Effector memory CD4-positive, alpha-beta T cell (primary cell): Measurements from ENCODE around the gene IL17A.

Experiments
- DNase-seq, 3 donors: peaks; one replicate each; pipeline ENCODE4 v3.0.0-alpha.2; 2020
- H3K27ac ChIP-seq: 2 replicates; pipeline ENCODE4 v1.7.0; 2013; ENCODE audit warnings: mild to moderate bottlenecking, low read length, moderate library complexity; ENCODE audit not compliant: insufficient read depth, poor library complexity, severe bottlenecking
- H3K27me3 ChIP-seq: replicated peaks from 2 replicates; pipeline ENCODE4 v1.7.0; 2013; ENCODE audit warnings: mild to moderate bottlenecking, low read length; ENCODE audit not compliant: insufficient read depth, control insufficient read depth, poor library complexity, severe bottlenecking
- H3K36me3 ChIP-seq: 2 replicates; pipeline ENCODE4 v1.7.0; 2013; ENCODE audit warnings: mild to moderate bottlenecking, low read length, moderate library complexity; ENCODE audit not compliant: control insufficient read depth, insufficient read depth
- H3K4me1 ChIP-seq: 2 replicates; pipeline ENCODE4 v1.7.0; 2013; ENCODE audit warnings: low read length, mild to moderate bottlenecking; ENCODE audit not compliant: control insufficient read depth, insufficient read depth, poor library complexity, severe bottlenecking
- H3K4me3 ChIP-seq: 2 replicates; pipeline ENCODE4 v1.7.0; 2013; ENCODE audit warnings: low read length, low read depth, mild to moderate bottlenecking; ENCODE audit not compliant: insufficient read depth, poor library complexity, severe bottlenecking
- H3K9me3 ChIP-seq: 2 replicates; pipeline ENCODE4 v1.7.0; 2013; ENCODE audit warnings: mild to moderate bottlenecking, low read length, moderate library complexity; ENCODE audit not compliant: control insufficient read depth

The IL17A gene

DNA sequence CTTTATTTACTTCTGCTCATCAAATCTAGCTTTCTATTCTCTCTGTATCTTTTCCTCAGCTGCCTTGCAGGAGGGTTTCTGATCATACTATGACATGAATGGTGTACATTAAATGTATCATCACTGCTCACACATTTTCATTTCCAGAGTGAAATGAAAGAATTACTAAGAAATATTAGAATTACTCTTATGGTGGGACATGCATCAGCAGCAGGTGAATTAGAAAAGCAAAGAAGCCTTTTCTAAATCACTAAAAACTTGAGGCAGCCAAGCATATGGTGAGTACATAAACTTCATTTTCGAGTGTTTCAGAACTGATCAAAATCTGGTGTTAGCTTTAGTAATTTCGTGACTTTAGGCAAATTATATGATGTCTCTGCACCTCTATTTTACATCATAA is 23.6 kb downstream of the IL17A start:
- DNase-seq: no peak
- Histone ChIP-seq H3K36me3 (no peaks in the 10 kb centered on the region), H3K9me3 (no peaks in the 10 kb centered on the region), H3K27me3 (no peaks in the 10 kb centered on the region), H3K4me1 (no peaks in the 10 kb centered on the region), H3K27ac (no peak overlapping the region), H3K4me3 (no peak overlapping the region)

DNA sequence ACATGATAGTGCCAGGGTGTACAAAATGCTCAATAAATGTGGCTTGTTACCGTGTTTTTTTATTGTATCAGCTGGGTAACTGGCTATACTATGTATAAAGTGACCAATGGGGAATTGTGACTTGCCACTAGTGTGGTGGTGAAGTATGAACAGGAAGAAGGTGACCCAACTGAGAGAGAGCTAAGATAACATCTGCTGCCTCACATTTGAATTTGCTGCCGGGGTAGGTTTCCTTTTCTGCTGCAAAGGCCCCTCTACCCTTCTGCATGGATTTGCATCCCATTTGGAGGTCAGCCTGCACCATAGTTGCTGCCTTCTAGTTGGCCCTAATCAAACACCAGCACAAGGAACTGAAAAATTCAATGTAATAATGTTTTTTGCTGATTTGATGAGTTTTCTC is 24.1 kb downstream of the IL17A start:
- no peak for DNase-seq
- Histone ChIP-seq H3K36me3 (no peaks in the 10 kb centered on the region), H3K27ac (no peak overlapping the region), H3K9me3 (no peaks in the 10 kb centered on the region), H3K4me3 (no peak overlapping the region), H3K27me3 (no peaks in the 10 kb centered on the region), H3K4me1 (no peaks in the 10 kb centered on the region)

DNA sequence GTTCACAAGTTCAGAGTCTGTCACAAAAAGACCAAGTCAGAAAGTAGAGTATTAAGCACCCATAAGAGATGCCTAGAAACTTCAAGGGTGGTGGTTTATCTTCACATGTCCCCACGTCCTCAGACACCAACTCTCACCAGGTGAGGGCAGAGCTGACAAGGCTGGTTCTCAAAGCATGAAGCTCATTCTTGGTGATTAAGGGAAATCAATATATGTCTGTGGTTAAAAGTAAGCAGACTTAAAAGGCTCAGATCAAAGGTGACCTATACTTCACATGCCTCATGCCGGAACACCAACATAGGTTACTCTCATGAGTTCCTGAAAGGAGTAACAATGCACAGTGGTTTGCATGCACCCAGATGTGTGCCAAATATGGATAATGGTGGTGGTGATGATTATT is 27.0 kb downstream of the IL17A start:
- Histone ChIP-seq H3K27me3 (no peaks in the 10 kb centered on the region), H3K4me3 (no peak overlapping the region), H3K36me3 (no peaks in the 10 kb centered on the region), H3K9me3 (no peaks in the 10 kb centered on the region), H3K27ac (no peak overlapping the region), H3K4me1 (no peaks in the 10 kb centered on the region)
- no peak for DNase-seq

DNA sequence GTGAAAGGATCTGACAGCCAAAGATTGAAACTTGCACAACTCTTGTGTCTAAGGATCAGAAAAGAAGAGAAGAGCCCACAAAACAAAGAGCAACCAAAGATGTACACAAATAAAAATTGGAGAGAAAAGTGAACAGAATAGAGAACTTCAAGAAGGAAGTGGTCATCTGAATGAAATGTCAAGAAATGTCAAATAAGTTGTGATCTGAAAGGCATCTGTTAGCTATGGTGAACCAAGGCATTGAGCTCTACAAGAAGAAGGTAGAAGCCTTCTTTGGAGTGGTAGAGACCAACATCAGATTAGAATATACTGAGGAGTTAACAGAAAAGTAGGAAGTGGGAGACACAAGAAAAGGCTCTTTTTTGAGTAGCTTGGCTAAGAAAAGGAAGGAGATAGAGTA is 29.6 kb downstream of the IL17A start:
- Histone ChIP-seq H3K36me3 (no peaks in the 10 kb centered on the region), H3K27me3 (no peaks in the 10 kb centered on the region), H3K9me3 (no peaks in the 10 kb centered on the region), H3K4me1 (no peaks in the 10 kb centered on the region), H3K4me3 (no peak overlapping the region), H3K27ac (no peak overlapping the region)
- no peak for DNase-seq

DNA sequence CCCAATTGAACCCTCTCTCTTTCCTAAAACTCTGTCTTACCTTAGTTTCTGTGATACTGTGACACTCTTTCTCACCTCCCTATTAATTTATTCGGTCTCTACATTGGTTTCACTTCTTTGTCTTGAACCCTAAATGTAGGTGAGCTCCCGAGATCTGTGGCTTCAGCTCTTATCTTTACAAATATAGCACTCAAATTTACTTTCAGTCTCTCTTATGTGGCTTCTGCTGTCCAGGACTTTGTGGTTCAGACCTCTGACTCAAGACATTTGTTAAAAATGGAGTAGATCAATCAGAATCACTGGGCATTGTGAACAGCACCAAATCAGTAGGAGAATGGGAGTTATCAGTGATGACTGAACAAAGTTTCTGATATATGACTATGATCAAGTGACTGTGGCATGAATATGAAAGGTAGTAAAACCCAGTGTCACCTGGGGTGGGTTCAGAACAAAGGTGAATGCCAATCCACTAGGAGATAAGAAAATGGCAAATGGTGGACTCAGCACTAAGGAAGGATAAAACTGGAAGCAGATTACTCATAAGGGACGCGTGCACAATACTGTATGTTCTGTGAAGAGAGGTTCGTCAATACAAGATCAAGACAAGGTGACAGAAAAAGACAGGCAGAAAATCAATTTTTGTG is 30.9 kb downstream of the IL17A start:
- no peaks in the 10 kb centered on the region for H3K9me3 ChIP-seq
- DNase-seq: no peak
- no peaks in the 10 kb centered on the region for H3K36me3 ChIP-seq

DNA sequence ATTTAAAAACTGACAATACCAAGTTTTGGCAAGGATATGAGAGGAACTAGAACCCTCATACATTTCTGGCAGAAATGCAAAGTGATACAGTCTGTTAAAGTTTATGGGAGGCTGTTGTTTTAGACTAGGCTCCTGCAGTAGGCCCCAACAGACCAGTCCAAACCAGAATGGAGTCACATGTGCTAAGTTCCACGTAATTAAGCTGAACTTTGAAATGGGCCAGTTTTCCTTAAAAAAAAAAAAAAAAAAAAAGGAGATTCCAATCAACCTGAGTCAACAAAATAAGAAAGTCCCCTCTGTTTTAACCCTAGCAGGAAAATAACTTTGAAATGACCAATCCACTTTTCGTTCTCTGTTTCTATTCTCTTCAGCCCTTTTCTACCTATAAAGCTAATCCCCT is 31.6 kb downstream of the IL17A start:
- no peaks in the 10 kb centered on the region for H3K4me1 ChIP-seq
- DNase-seq: no peak
- H3K27me3 ChIP-seq: no peaks in the 10 kb centered on the region
- H3K9me3 ChIP-seq: no peaks in the 10 kb centered on the region
- no peak overlapping the region for H3K27ac ChIP-seq
- no peaks in the 10 kb centered on the region for H3K36me3 ChIP-seq
- H3K4me3 ChIP-seq: no peak overlapping the region

More for the DNA sequence above, 30.9 kb downstream of the IL17A start:
- Histone ChIP-seq H3K27me3 (no peaks in the 10 kb centered on the region), H3K4me3 (no peak overlapping the region), H3K27ac (no peak overlapping the region), H3K4me1 (no peaks in the 10 kb centered on the region)

DNA sequence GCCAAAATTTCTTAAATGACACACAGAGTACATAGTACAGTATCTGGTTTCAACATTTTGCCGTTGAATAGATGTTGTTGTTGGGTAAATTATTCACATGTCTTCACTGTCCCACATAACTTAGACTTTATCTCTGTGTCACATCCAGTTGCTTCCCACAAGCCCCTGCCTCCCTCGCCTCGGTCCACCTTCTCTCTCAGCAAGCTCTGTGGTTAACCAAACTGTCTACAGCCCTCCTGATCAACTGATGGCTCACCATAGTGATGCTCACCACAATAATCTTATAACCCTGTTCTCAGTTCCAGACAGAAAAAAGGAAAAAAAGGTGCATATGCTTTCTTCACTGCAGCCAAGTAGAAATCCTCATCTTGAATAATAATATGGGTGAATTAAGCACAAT is 35.1 kb downstream of the IL17A start:
- Histone ChIP-seq H3K27me3 (no peaks in the 10 kb centered on the region), H3K4me1 (no peaks in the 10 kb centered on the region), H3K27ac (no peak overlapping the region), H3K36me3 (no peaks in the 10 kb centered on the region), H3K9me3 (no peaks in the 10 kb centered on the region), H3K4me3 (no peak overlapping the region)
- no peak for DNase-seq

DNA sequence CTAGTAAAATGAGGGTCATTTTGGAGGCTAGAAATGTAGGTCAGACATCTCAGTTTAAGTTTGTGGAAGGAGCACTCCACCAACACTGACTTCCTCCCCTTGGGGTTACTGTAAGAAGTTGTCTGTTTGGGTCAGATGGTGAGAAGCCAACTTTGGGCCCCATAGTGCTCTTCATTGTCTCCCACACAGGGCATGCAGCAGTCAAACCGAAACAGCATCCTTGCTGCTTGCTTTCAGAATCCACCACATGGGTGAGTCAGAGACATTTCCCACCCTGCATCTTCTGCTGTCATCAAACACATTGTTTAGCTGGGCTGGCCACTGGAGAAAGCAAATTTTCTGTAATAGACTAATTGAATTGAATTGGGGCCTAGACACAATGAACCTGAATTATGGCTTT is 41.3 kb downstream of the IL17A start:
- Histone ChIP-seq H3K4me3 (no peak overlapping the region), H3K4me1 (no peaks in the 10 kb centered on the region), H3K27ac (no peak overlapping the region), H3K27me3 (no peaks in the 10 kb centered on the region), H3K36me3 (no peaks in the 10 kb centered on the region), H3K9me3 (no peaks in the 10 kb centered on the region)
- DNase-seq: no peak

DNA sequence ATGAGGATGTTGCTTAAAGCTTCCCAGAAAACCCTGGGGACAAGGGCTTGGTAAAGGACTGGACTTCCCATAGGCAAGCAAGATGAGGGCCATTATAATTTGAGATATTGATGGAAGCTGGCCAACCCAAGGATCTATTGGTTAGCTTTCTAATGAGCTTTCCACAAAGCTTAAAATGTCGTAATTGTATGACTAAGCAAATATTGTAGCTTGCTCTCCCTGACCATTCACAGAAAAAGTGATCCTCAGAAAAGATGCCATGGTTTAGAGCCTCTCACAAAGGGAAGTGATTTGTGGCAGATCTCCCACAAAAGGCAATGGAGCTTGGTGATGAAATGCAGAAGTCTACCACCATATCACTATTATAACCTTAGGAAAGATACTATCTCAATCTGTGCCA is 44.5 kb downstream of the IL17A start:
- Histone ChIP-seq H3K27me3 (no peaks in the 10 kb centered on the region), H3K27ac (no peak overlapping the region)
- no peak for DNase-seq

DNA sequence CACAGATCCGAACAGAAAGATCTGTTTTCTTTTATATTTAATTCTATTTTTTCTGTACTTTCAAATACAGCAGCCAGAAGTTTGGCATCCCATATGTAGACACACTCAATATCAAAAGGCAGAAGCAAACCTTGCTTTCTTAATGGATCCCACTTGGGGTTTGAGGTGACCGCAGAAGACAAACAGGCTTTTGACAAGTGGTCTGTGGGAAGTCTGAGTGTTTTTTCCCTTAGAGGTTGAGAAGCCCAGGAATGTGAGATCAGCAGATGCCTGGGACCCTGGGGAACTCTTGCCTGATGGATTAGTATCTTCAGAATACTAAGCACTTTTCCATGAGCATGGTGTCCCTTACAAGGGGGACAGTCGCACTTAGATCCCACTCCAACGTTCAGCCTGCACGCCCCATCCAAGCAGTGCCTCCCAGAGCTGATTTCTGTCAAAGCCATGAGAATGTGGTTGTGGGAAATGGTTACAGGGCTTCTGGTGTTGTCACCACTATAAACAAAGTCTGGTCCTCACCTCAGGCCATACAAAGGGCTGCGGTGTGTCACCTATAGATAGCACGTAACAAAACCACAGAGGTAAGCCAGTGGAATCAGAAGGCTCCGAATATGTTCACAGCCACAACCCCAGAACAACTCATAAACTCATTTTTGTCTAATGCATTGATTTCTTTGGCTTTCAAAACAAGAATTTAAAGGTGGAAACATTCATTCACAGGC is 45.4 kb downstream of the IL17A start:
- DNase-seq: no peak
- H3K27me3 ChIP-seq: no peaks in the 10 kb centered on the region
- peaks cover 4% of the 10 kb centered on the region for H3K4me1 ChIP-seq
- H3K9me3 ChIP-seq: no peaks in the 10 kb centered on the region
- no peak overlapping the region for H3K4me3 ChIP-seq
- no peak overlapping the region for H3K27ac ChIP-seq
- H3K36me3 ChIP-seq: no peaks in the 10 kb centered on the region

More for the DNA sequence above, 44.5 kb downstream of the IL17A start:
- no peak overlapping the region for H3K4me3 ChIP-seq
- H3K4me1 ChIP-seq: peaks cover 4% of the 10 kb centered on the region
- no peaks in the 10 kb centered on the region for H3K36me3 ChIP-seq
- H3K9me3 ChIP-seq: no peaks in the 10 kb centered on the region
